NCI-H1436 (cell line): Measurements from ENCODE around the gene BCL10.

ENCODE experiments used
- DNase-seq: peaks from one replicate; lab custom pipeline; 2025; lab: John Stamatoyannopoulos, UW

BCL10 gene

GRCh38 chr1:85220756-85221201, 55.7 kb downstream of the BCL10 start:
- no peak for DNase-seq

- no peak for DNase-seq
Observed at GRCh38 chr1:85219853-85220610, 56.4 kb downstream of the BCL10 start.

GRCh38 chr1:85216697-85217096, 59.7 kb downstream of the BCL10 start:
- no peak for DNase-seq
